Tibial nerve (tissue), 4 donors: ENCODE data around the gene CACNG6. TPM values are rescaled to one million over a fixed set of nuclear protein-coding genes. Genes with fewer than 3 reads are reported as not detected.

Experiments used
- DNase-seq, 2 donors: peaks; one replicate each; pipeline ENCODE4 v3.0.0-alpha.2; 2019; ENCODE audit warnings: low spot score in 2 of 2
- H3K27ac ChIP-seq, 4 donors: fragments of 200-600 bp; sonication (generic) in 3 of 4; one replicate each; pipeline ENCODE4 v1.5.1; 2017 to 2019; ENCODE audit warnings: mild to moderate bottlenecking in 1 of 4
- H3K27me3 ChIP-seq, 2 donors: fragments of 200-600 bp; sonication (generic) in 1 of 2; one replicate each; pipeline versions ENCODE4 v1.5.1 to v1.6.0; 2017 to 2019
- H3K36me3 ChIP-seq, 3 donors: fragments of 200-600 bp; sonication (generic); one replicate each; pipeline ENCODE4 v1.5.1; 2018 to 2019
- H3K4me1 ChIP-seq, 4 donors: fragments of 200-600 bp; sonication (generic) in 3 of 4; one replicate each; pipeline ENCODE4 v1.5.1; 2017 to 2019
- H3K4me3 ChIP-seq, 4 donors: fragments of 200-600 bp; sonication (generic) in 3 of 4; one replicate each; pipeline ENCODE4 v1.5.1; 2017 to 2019; ENCODE audit warnings: mild to moderate bottlenecking in 1 of 4, moderate library complexity in 1 of 4
- H3K9me3 ChIP-seq, 4 donors: fragments of 200-600 bp; sonication (generic) in 3 of 4; one replicate each; pipeline ENCODE4 v1.5.1; 2017 to 2019
- EP300 ChIP-seq, 2 donors: sonication (generic); formaldehyde crosslinking; IDR thresholded peaks; one replicate each; pipeline ENCODE4 v1.6.1; 2017; ENCODE audit warnings: antibody characterized with exemption in 2 of 2, mild to moderate bottlenecking in 1 of 2
- POLR2A ChIP-seq, 2 donors: fragments of 450-650 bp; IDR thresholded peaks; one replicate each; pipeline ENCODE4 v1.6.1; 2017; ENCODE audit warnings: antibody characterized with exemption in 2 of 2, mild to moderate bottlenecking in 2 of 2, moderate library complexity in 2 of 2
- WGBS, 2 donors: methylation state at CpG; one replicate each; pipeline ENCODE4 v1.1.5; 2018; 5-methylcytosine and 5-hydroxymethylcytosine counted together
- total RNA-seq, 4 donors: library from RNA; depleted of rRNA; stranded (reverse); fragments of >200 nt; gene quantifications; one replicate each; pipeline ENCODE4 v1.1.0, GENCODE V29; 2016
- TF ChIP-seq, protein P1 (sequence below), 5 experiments: fragments of 200-600 bp in 3 of 5; fragments of 450-650 bp in 2 of 5; sonication (generic) in 3 of 5; IDR thresholded peaks; one replicate each; pipeline ENCODE4 v1.5.1; 2016 to 2019; ENCODE audit warnings: antibody characterized with exemption in 5 of 5, mild to moderate bottlenecking in 3 of 5, moderate library complexity in 2 of 5

CACNG6 gene
- total RNA-seq, 4 donors from 2014 or later: not detected

DNA sequence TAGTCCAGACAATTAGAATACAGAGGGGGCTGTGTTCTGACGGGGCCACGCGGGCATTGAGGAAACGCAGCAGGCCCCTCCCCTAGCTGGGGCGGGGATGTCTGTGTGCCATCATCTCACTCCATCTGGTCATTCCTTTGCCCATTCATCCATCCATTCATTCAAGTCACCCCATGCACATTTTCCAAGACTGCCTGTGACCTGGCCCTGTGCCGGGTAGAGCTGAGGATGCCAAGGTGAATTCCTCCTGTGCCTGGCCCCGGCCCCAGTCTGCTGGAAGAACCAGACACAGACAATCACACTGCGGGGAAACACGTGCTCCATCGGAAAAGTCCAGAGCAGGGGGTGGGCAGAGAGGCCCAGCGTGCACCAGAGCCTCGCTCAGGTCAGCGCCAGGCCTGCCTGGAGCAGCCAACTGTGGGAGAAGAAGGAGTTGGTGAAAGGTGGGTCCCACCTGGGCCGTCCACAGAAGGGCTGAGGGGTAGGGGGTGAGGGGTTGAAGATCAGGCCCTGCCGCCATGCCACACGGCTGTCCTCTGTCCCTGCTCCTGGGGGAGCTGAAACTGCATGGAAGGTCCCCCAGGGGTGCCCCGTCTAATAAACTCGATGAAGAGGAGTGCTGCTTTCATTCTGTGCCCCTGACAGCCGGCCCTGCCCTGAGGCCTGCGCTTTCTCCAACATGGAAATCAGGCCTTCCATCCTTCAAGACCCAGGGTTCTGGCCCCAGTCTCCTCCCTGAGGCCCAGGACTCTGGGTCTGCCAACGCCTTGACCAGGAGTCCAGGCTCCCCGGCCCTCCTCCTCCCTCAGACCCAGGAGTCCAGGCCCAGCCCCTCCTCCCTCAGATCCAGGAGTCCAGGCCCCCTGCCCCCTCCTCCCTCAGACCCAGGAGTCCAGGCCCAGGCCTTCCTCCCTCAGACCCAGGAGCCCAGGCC lies 1.6 kb upstream of the CACNG6 start:
- DNase-seq: no peak
- Histone ChIP-seq H3K27ac (no peak overlapping the region), H3K9me3 (no peaks in the 10 kb centered on the region), H3K4me3 (no peak overlapping the region), H3K36me3 (no peaks in the 10 kb centered on the region), H3K4me1 (peaks cover 0 to 10% (median 0%) of the 10 kb centered on the region in 4 donors), H3K27me3 (peaks cover 4 to 38% of the 10 kb centered on the region in 2 donors)
- TF ChIP-seq, protein P1, sequence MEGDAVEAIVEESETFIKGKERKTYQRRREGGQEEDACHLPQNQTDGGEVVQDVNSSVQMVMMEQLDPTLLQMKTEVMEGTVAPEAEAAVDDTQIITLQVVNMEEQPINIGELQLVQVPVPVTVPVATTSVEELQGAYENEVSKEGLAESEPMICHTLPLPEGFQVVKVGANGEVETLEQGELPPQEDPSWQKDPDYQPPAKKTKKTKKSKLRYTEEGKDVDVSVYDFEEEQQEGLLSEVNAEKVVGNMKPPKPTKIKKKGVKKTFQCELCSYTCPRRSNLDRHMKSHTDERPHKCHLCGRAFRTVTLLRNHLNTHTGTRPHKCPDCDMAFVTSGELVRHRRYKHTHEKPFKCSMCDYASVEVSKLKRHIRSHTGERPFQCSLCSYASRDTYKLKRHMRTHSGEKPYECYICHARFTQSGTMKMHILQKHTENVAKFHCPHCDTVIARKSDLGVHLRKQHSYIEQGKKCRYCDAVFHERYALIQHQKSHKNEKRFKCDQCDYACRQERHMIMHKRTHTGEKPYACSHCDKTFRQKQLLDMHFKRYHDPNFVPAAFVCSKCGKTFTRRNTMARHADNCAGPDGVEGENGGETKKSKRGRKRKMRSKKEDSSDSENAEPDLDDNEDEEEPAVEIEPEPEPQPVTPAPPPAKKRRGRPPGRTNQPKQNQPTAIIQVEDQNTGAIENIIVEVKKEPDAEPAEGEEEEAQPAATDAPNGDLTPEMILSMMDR (IDR thresholded peaks at IDR 0.05): no peak
- TF ChIP-seq EP300 (IDR thresholded peaks at IDR 0.05) (no peak), POLR2A (IDR thresholded peaks at IDR 0.05) (no peak)
- 47 to 60% methylated on average over 18 to 22 of the region's 22 CpGs for WGBS, 2 donors

DNA sequence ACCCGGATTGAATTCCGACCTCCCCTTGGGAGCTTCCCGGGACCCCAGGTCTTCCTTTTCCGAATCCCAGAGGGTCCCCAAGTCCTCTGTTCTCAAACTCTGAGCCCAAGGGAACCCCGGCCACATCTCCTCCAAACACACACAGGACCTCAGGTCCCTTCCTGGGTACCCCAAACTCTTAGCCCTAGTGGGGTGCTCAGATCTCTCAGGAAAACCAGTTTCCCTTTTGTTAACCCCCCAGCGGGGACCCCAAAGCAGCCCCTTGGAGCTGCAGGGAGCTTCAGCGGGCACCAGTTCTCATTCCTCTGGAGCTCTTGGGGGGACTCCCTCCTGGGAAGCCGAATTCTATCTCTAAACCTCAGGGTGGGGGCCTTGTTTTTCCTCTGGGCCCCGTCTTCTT lies 774 bp downstream of the CACNG6 start:
- Histone ChIP-seq H3K36me3 (no peaks in the 10 kb centered on the region), H3K4me3 (no peak overlapping the region), H3K27ac (no peak overlapping the region), H3K27me3 (peaks cover 4 to 45% of the 10 kb centered on the region in 2 donors), H3K4me1 (peaks cover 0 to 10% (median 0%) of the 10 kb centered on the region in 4 donors), H3K9me3 (no peaks in the 10 kb centered on the region)
- 73 to 77% methylated on average over 9 of the region's 9 CpGs for WGBS, 2 donors
- no peak for DNase-seq
- TF ChIP-seq, protein P1 (IDR thresholded peaks at IDR 0.05): no peak
- TF ChIP-seq POLR2A (IDR thresholded peaks at IDR 0.05): no peak
- no peak for TF ChIP-seq EP300 (IDR thresholded peaks at IDR 0.05)

DNA sequence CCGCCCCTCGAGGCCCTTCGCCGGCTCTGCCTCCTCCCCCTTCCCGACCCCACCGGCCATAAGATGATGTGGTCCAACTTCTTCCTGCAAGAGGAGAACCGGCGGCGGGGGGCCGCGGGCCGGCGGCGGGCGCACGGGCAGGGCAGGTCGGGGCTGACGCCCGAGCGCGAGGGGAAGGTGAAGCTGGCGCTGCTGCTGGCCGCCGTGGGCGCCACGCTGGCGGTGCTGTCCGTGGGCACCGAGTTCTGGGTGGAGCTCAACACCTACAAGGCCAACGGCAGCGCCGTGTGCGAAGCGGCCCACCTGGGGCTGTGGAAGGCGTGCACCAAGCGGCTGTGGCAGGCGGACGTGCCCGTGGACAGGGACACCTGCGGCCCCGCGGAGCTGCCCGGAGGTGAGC lies 1.4 kb downstream of the CACNG6 start:
- TF ChIP-seq EP300 (IDR thresholded peaks at IDR 0.05): no peak
- no peak for TF ChIP-seq POLR2A (IDR thresholded peaks at IDR 0.05)
- TF ChIP-seq, protein P1 (IDR thresholded peaks at IDR 0.05): no peak
- WGBS, 2 donors: 21 to 37% methylated on average over 20 to 35 of the region's 43 CpGs
- peaks cover 0 to 10% (median 0%) of the 10 kb centered on the region in 4 donors for H3K4me1 ChIP-seq
- H3K27ac ChIP-seq: no peak overlapping the region
- no peak overlapping the region for H3K4me3 ChIP-seq
- peaks cover 4 to 45% of the 10 kb centered on the region in 2 donors for H3K27me3 ChIP-seq
- H3K9me3 ChIP-seq: no peaks in the 10 kb centered on the region
- H3K36me3 ChIP-seq: no peaks in the 10 kb centered on the region
- no peak for DNase-seq

DNA sequence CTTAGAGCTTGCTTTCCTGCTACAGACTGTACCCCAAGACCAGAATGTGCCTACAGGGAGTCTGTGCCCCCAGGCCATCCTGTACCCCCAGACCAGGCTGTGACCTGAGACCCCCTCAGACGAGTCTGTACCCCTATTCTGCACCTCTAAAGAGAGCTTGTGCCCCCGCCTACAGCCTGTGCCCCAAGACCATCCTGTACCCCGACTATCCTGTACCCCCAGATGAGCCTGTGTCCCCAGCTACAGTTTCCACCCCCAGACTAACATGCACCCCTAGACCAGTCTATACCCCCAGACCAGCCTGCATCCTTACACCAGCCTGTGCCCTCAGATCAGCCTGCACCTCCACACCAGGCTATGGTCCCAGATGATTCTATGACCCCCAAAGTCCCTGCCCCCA lies 2.0 kb downstream of the CACNG6 start:
- no peak for DNase-seq
- Histone ChIP-seq H3K9me3 (no peaks in the 10 kb centered on the region), H3K4me3 (no peak overlapping the region), H3K36me3 (no peaks in the 10 kb centered on the region), H3K27ac (no peak overlapping the region), H3K4me1 (peaks cover 0 to 10% (median 0%) of the 10 kb centered on the region in 4 donors), H3K27me3 (peaks cover 4 to 45% of the 10 kb centered on the region in 2 donors)
- TF ChIP-seq, protein P1 (IDR thresholded peaks at IDR 0.05): no peak
- TF ChIP-seq POLR2A (IDR thresholded peaks at IDR 0.05) (no peak), EP300 (IDR thresholded peaks at IDR 0.05) (no peak)
- 60% methylated on average over 3 of the region's 3 CpGs for WGBS, 2 donors

DNA sequence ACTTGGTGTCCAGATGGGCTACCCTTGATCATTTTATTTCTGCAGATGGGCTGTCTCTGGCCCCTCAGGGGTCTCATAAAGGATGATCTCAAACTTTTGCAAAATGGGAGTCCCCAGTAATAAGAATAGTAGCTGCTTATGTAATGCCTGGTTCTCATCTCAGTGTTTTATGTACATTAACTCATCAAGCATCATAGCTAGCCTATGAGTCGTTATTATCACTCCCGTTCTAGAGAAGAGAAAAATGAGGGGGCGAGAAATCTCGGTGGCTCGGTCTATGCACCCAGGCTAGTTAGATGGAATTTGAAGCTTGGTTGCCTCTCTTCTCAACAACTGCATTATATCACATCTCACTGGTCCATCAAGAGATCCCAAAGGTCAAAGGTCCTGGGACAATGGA lies 3.4 kb downstream of the CACNG6 start:
- WGBS, 2 donors: 70 to 80% methylated on average over 5 of the region's 5 CpGs
- no peak for TF ChIP-seq POLR2A (IDR thresholded peaks at IDR 0.05)
- no peak for TF ChIP-seq EP300 (IDR thresholded peaks at IDR 0.05)
- DNase-seq: no peak
- Histone ChIP-seq H3K27me3 (peaks cover 4 to 56% of the 10 kb centered on the region in 2 donors), H3K4me1 (peaks cover 0 to 10% (median 0%) of the 10 kb centered on the region in 4 donors), H3K36me3 (no peaks in the 10 kb centered on the region), H3K27ac (no peak overlapping the region), H3K4me3 (no peak overlapping the region), H3K9me3 (no peaks in the 10 kb centered on the region)
